Measurements from ENCODE around the gene GPR137B.

- no peak for TF ChIP-seq CTCF (IDR thresholded peaks at IDR 0.05 in 4 of 5, conservative IDR thresholded peaks at IDR 0.05 in 1 of 5)
- no peak for TF ChIP-seq POLR2A (IDR thresholded peaks at IDR 0.05)
Measured at GRCh38 chr1:236253918-236254637, 111.7 kb downstream of the GPR137B start.
